GM15510 (cell line): ENCODE results near the gene GP1BB.

Experiments
- POLR2A ChIP-seq: IDR thresholded peaks from 3 replicates; pipeline ENCODE4 v1.6.1; 2011; ENCODE audit warnings: borderline replicate concordance; ENCODE audit not compliant: insufficient read length; ENCODE audit errors: extremely low read depth

The GP1BB gene

DNA sequence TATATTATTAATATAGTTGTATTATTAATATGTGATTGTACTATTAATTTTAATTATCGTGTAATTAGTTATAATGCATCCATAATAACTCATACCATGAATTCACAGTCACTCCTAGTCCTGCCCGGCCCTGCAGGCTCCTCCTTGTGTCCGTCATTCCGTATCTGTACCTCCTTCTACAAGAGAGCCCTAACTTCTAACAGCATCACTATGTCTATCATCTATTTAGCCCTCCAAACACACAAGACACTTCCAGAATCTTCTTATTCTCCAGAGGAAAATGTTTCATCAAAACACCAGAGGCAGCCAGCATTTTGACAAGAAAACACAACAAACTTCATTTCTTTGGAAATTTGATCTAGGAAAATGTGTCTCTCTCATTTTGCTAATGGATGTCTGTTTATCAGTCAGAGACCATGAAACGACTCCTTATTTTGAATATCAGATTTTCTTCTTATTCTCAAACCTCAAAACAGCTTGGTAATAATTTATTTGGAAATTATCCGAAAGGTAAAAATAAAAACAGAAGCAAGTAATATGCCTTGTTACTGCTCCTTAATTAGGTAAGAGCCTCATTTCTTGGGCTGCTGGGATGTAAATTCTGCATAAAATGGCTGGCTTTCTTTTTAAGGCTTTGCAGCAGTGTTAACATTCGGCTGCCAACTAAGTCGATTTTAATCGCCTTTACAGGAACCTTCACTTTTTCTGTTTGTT lies 32.2 kb upstream of the GP1BB start:
- no peak for TF ChIP-seq POLR2A

DNA sequence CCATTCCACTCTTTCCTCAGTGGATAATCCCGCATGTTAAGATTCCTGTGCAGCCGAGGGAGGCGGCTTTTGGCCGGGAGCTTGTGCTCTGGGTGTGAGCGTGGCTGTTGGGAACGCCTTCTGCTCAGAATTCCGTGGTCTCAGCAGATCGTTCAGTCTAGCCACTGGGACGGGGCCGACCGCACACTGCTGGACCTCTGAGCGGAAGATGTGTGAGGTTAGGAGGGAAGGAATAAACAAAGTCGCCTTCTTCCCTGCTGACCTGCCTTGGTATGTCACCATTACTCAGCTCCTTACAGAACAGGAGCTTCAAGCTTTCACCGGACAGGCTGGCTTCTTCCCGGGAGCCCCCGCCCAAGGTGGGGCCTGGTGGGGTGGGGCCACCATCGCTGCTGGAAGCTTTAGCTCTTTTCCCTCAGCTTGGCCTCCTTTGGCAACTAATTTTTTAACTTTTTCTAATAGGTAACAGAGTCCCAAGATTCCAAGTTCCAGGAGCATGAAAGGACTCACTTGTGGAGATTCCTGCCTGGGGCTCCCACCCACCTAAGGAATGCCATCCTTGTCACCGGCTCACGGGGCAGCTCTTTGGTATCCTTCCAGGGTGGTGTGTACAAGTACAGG lies 31.5 kb upstream of the GP1BB start:
- TF ChIP-seq POLR2A, result no peak

DNA sequence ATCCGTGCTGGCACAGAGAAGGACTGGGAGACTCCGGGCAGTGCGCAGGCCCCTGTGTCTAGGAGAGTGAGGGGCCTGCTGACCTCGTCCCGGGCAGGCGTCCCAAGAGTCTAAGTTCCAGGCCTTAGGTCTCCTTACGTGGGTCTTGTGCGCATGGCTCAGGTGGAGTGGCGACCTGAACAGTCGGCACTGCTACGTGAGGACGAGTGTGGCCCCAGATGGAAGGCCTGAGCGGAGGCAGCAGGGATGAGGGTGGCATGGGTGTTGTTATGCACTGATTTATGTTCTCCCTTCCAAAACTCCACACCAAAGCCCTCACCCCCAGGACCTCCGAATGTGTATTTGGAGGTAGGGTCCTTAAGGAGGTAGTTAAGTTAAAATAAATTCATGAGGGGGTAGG lies 29.8 kb upstream of the GP1BB start:
- TF ChIP-seq POLR2A, result no peak

DNA sequence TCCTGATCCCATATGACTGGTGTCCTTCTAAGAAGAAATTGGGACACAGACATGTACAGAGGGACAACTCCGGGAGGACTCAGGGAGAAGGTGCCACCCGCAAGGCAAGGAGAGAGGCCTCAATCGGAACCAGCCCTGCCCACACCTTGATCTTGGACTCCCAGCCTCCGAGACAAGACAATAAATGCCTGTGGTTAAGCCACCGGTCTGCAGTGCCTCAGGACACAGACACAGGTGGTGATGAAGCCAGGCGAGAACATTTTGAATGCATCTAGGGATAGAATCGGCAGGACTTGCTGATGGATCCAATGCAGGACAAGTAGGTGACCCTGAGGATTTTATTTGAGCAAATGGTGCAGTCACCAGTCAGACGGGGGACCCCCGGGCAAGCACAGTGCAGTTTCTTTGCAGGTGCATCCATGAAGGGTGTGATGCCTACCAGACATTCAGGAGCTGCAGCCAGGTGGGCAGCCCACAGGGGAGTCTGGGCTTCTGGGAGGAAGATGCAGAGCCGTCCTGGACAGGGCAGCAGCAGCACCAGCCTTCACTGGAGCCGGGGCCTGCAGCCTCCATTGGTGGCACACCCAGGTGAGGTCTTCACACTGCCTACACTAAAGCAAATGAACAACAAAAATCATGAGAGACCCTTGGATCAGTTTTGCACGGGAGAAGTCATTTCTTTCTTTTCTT lies 29.2 kb upstream of the GP1BB start:
- no peak for TF ChIP-seq POLR2A

DNA sequence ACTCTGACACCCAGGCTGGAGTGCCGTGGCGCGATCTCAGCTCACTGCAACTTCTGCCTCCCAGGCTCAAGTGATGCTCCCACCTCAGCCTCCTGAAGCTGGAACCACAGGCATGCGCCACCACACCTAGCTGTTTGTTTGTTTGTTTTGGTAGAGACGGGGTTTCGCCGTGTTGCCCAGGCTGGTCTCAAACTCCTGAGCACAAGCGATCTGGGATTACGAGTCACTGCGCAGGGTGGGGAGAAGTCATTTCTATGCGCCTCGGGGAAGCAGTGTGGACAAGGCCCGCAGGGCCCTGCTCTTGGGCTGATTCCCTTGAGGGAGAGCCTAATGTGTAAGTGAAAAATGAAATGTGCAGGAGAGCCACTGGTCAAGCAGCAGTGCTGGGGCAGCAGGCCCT lies 28.6 kb upstream of the GP1BB start:
- no peak for TF ChIP-seq POLR2A

DNA sequence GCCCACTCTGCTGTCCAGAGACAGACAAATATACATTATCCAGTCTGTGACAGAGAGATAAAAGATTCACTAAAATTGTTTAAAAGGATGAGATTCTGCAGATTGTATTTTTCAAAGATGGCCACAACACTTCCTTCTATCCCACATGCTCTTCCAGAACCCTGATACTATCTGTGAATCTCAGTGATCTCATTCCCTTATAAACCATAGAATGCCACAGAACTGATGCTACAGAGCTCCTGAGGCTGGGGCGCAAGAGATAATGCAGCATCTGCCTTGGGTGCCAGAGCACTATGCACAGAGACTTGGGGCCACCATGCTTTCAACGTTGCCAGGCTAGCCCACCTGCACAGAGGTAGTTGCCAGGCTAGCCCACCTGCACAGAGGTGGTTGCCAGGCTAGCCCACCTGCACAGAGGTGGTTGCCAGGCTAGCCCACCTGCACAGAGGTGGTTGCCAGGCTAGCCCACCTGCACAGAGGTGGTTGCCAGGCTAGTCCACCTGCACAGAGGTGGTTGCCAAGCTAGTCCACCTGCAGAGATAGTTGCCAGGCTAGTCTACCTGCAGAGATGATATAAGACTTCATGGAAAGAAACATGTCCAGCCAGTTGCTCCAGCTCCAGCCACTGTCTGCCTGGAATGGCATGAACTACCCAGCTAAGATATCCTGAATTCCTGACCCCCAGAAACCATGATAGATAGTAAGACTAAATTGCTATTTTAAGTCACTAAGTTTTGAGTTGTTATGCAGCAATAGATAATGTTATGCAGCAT lies 26.6 kb upstream of the GP1BB start:
- TF ChIP-seq POLR2A, result no peak

DNA sequence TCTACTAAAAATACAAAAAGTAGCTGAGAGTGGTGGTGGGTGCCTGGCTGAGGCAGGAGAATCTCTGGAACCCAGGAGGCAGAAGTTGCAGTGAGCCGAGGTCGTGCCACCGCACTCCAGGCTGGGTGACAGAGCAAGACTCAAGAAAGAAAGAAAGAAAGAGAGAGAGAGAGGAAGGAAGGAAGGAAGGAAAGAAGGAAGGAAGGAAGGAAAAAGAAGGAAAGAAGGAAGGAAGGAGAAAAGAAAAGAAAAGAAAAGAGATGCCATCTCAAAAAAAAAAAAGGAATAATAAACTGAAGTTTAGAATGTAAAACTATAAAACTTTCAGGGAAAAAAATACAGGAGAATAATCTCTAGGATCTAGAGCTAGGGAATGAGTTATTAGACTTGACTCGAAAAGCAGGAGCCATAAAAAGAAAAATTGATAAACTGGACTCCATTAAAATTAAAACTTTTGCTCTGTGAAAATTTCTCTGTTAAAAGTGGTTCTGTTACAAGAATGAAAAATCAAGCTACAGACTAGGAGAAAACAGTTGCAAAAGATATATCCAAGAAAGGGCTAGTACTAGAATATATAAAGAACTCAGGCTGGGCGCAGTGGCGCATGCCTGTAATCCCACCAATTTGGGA lies 22.4 kb upstream of the GP1BB start:
- TF ChIP-seq POLR2A, result no peak

DNA sequence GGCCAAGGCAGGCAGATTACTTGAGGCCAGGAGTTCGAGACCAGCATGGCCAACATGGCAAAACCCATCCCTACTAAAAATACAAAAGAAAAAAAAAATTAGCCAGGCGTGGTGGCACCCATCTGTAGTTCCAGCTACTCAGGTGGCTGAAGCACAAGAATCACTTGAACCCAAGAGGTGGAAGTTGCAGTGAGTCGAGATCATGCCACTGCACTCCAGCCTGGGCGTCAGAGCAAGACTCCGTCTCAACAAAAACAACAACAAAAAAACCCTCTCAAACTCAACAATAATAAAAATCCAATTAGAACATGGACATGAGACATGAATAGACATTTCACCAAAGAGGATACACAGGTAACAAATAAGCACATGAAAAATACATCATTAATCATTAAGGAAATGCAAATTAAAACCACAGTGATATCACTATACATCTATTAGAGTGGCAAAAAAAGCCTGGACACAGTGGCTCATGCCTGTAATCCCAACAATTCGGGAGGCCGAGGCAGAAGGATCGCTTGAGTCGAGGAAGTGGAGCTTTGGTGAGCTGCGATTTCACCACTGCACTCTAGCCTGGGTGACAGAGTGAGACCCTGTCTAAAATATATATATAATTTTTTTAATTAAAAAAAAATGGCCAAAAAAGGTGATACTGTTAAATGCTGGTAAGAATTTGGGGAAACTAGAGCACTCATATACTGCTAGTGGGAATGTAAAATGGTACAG lies 21.8 kb upstream of the GP1BB start:
- TF ChIP-seq POLR2A, result no peak

DNA sequence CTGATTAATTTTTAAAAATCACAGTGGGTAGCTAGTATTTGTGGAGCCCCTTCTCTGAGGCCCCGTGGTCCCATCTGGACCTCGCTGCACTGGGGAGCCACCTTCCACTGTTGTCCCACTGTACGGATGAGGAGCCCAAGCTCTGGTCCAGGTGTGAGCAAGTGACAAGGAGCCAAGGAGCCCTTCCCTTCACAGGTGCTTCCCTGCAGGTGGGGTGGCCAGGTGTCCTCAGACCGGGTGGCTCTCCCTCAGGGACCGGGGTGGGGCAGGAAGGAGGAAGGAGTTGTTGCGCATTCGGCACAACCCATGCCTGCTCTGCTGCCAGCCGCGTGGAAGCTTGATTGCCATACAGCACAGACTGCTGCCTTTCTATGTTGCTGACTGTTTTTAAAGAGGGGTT lies 19.5 kb upstream of the GP1BB start:
- TF ChIP-seq POLR2A, result no peak

DNA sequence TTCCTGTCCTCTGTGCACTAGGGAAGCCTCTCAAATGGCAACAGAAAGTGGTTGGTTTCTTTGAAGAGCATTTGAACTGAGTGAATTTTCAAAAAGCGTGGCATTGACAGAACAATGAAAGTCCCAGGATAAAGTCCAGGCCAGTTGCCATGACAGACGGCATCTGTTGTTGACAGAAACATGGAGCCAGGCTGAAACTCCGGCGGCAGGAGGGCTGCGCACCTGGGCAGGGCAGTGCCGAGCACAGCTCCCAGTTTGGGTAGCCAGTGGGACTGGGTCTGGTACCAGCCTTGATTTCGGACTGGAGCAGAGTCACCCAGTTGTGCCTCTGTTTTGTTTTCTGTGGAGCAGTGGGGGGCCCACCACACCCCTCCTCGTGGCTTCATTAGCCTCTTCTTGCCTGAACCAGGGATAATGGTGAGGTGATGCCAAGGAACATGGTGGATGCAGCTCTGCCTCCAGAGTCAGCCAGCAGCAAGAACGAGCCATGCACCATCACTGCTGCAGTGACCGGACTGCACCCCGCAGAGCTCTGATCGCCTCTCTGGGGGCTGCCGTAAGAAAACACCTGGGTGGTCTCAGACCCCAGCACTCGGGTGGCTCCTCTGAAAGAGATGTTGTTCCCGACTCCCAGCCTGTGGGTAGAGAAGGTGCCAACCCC lies 18.9 kb upstream of the GP1BB start:
- no peak for TF ChIP-seq POLR2A

DNA sequence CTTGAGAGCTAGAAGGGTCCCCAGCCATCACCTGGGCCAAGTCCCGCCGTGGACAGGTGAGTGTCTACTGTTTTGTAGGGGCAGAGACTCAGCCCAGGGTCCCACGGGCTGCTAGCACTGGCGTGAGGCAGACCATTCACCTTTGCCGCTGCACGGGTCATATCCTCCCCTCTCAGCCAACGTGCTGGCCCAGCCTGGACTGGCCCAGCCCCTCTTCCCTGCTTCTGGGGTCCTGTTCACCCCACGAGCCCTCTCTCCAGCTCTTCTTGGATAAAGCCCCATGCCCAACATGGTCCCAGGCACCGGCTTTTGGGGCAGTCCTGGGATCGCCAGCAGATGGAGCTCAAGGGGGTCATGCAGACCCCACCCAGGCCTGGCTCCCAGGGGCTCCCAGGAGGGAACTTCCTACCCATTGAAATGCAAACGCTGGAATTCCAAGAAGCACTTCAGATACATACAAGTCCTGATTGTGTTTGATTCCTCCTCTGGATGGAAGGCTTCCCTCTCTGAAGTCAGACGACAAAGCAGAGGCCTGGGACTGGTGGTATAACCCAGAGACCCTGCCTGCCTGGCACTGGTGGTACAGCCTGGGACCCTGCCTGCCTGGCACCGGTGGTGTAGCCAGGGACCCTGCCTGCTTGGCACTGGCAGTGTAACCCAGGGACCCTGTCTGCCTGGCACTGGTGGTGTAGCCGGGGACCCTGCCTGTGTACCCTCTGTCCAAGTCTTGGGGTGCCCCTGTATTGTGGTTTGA lies 18.0 kb upstream of the GP1BB start:
- no peak for TF ChIP-seq POLR2A

DNA sequence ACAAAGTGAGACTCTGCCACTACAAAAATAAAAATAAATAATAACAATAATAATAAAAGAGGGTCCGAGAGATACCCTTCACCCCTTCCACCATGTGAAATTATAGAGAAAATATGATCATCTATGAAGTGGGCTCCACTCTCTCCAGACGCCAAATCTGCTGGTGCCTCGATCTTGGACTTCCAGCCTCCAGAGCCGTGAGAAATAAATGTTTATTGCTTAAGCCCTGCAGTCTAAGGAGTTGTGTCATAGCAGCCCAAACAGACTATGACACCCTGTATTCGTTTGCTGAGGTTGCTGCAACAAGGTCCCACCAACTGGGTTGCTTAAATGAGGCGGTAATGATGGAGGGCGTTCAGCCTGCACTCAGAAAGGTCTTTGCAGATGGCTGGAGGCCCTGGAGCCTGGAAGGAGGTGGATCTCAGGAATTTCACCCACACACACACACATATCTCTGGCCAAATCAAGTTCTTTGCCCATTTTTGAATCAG lies 16.6 kb upstream of the GP1BB start:
- TF ChIP-seq POLR2A, result no peak
